Astrocyte of the spinal cord (primary cell): ENCODE data around the gene UBB.
A peak's percentile ranks its signal among the peaks of the same experiment; 100 is the strongest.

Experiments
- DNase-seq: peaks from one replicate; pipeline ENCODE4 v3.0.0; 2011; ENCODE audit warnings: low read depth, low spot score
- H3K4me3 ChIP-seq: 2 replicates; pipeline ENCODE4 v1.5.1; 2011; ENCODE audit warnings: low read depth, mild to moderate bottlenecking, low read length, moderate library complexity
- in situ Hi-C: cut with HindIII; loops from 2 replicates; pipeline ENCODE4 v1.10.0; 2017; ENCODE audit warnings: low sequenced_read_pairs
- TF ChIP-seq, protein P1 (sequence below): IDR thresholded peaks from 2 replicates; pipeline ENCODE4 v1.5.1; 2012; ENCODE audit warnings: low read depth, mild to moderate bottlenecking, low read length, inconsistent platforms

UBB gene

DNA sequence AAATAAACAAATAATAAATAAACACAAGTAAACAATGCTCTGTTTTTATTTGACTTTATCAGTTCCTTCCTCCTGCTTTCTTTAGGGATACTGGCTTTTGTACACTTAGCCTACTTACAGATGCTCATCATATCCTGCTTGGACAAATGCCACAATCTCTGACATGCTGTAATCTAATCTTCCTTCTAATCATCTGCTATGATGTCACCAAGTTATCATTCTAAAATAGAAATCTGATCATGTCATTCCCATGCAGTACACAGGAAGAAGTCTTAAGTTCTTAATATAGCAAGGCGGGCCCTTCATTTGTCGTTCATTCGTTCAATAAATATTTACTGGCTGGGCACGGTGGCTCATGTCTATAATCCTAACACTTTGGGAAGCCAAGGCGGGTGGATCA lies 9.1 kb upstream of the UBB start:
- in situ Hi-C loops: no loop called here
- H3K4me3 ChIP-seq: no peak overlapping the region
- TF ChIP-seq, protein P1, sequence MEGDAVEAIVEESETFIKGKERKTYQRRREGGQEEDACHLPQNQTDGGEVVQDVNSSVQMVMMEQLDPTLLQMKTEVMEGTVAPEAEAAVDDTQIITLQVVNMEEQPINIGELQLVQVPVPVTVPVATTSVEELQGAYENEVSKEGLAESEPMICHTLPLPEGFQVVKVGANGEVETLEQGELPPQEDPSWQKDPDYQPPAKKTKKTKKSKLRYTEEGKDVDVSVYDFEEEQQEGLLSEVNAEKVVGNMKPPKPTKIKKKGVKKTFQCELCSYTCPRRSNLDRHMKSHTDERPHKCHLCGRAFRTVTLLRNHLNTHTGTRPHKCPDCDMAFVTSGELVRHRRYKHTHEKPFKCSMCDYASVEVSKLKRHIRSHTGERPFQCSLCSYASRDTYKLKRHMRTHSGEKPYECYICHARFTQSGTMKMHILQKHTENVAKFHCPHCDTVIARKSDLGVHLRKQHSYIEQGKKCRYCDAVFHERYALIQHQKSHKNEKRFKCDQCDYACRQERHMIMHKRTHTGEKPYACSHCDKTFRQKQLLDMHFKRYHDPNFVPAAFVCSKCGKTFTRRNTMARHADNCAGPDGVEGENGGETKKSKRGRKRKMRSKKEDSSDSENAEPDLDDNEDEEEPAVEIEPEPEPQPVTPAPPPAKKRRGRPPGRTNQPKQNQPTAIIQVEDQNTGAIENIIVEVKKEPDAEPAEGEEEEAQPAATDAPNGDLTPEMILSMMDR: no peak
- DNase-seq: peak; percentile 60

DNA sequence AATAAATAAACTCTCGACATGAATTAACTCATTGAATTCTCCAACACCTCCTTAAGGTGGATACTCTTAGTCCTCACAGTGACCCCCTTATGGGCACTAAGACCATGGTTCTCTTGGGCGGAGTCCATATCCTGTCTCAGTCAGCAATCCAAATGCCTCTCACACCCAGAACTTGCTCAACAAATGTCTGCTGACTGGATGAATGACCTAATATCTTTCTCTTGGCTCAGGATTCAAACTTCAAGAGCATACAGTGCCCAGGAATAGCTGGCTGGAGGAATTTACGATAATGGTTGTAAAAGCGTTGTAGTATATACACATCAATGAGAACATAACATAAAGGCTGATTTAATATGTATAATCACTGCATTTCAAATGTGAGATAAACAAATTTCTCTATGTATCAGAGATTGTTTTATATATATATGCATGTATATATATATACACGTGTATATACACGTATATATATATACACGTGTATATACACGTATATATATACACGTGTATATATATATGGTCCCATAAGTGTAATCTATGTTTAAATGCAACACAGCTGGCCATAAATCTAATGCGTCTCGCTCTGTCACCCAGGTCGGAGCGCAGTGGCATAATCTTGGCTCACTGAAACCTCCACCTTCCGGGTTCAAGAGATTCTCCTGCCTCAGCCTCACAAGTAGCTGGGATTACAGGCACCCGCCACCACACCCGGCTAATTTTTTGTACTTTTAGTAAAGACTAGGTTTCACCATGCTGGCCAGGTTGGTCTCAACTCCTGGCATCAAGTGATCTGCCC lies 6.5 kb upstream of the UBB start:
- peak; percentile 53 for DNase-seq
- TF ChIP-seq, protein P1: no peak
- H3K4me3 ChIP-seq: no peak overlapping the region
- in situ Hi-C loops: no loop called here

DNA sequence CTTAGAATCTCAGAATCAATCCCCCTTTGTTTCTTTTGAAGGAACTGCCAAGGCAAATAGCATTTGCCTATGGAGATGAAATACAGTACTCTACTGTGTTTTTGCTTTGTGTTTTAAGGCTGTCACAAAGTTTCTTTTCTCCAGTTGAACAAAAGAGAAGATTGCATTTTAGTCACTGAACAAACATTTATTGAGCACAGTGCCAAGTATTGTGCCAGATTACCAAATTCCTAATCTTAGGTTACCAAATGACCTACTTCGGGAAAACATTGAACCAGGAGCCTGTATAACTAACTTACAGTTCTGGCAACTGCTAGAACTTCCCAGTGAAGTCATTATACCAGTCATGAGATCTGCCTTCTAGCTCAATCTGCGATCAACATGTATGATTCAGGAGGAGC lies 3.0 kb upstream of the UBB start:
- DNase-seq: peak; percentile 44

DNA sequence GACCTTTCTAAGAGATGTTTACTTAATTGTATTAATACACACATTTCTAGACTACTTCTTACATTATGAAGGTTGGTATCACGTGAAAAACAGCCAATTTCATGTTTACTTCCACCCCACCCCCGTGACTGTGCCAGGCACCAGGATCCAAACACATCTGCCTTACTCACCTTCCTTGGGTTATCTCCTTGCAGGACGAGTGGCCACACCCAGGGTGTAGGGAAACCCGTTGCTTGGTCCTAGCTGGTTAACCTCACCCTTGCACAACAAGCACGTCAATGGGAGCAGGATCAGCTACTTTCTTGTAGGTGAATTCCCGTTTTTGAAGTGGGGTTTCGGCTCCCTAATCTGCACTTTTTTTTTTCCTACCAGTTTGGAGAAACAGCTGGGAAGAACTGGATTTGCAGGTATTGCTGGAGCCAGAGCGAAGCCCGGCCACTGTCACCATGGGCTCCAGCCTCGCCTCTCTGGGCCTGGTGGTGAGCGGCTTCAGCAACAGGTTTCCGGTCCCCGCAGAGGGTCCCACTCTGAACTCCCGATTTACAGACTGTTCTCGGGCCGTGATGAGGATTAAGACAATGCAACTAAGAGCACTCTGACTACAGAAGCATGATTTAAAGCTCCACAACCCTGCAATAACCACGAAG lies 2.1 kb upstream of the UBB start:
- TF ChIP-seq, protein P1: no peak
- DNase-seq: no peak
- in situ Hi-C loops: no loop called here
- H3K4me3 ChIP-seq: no peak overlapping the region

More for the DNA sequence above, 3.0 kb upstream of the UBB start:
- in situ Hi-C loops: no loop called here
- TF ChIP-seq, protein P1: no peak
- no peak overlapping the region for H3K4me3 ChIP-seq

DNA sequence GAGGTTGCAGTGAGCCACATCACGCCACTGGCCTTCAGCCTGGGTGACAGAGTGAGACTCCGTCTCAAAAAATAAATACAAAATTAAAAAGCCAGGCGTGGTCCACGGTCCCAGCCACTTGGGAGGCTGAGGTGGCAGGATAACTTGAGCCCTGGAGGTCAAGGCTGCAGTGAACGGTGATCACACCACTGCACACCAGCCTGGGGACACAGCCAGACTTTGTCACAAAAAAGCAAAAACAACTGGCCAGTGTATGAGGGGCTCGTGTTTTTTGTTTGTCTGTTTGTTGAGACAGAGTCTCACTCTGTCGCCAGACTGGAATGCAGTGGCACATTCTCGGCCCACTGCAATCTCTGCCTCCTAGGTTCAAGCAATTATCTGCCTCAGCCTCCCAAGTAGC lies 1.2 kb upstream of the UBB start:
- in situ Hi-C loops: no loop called here
- no peak for DNase-seq
- no peak overlapping the region for H3K4me3 ChIP-seq
- TF ChIP-seq, protein P1: no peak

DNA sequence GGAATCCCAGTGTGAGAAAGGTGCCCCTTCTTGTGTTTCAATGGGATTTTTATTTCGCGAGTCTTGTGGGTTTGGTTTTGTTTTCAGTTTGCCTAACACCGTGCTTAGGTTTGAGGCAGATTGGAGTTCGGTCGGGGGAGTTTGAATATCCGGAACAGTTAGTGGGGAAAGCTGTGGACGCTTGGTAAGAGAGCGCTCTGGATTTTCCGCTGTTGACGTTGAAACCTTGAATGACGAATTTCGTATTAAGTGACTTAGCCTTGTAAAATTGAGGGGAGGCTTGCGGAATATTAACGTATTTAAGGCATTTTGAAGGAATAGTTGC lies 567 bp downstream of the UBB start:
- DNase-seq: peak; percentile 42
- peak overlapping the region; percentile 83 for H3K4me3 ChIP-seq
- in situ Hi-C loops: no loop called here
- TF ChIP-seq, protein P1: no peak
